Karpas-422 (cell line): ENCODE results near the gene CAB39. TPM values are rescaled to one million over a fixed set of nuclear protein-coding genes. Genes with fewer than 3 reads are reported as not detected.

Experiments
- DNase-seq: peaks from one replicate; pipeline ENCODE4 v3.0.0-alpha.2; 2015
- H2AFZ ChIP-seq: fragments of 200-600 bp; sonication (generic); 2 replicates; pipeline ENCODE4 v1.6.1; 2014; ENCODE audit warnings: antibody characterized with exemption, low read length, mixed read lengths
- H3K27ac ChIP-seq: fragments of 200-600 bp; sonication (generic); 2 replicates; pipeline ENCODE4 v1.5.1; 2014; ENCODE audit warnings: mild to moderate bottlenecking, low read length, moderate library complexity
- H3K27me3 ChIP-seq: fragments of 200-600 bp; sonication (generic); 2 replicates; pipeline ENCODE4 v1.6.1; 2014; ENCODE audit warnings: low read length, mixed read lengths
- H3K36me3 ChIP-seq: fragments of 200-600 bp; sonication (generic); 2 replicates; pipeline ENCODE4 v1.6.1; 2014; ENCODE audit warnings: low read length, mixed read lengths; ENCODE audit not compliant: insufficient read depth
- H3K4me1 ChIP-seq: fragments of 200-600 bp; sonication (generic); 2 replicates; pipeline ENCODE4 v1.6.1; 2014; ENCODE audit warnings: mild to moderate bottlenecking, low read length, mixed read lengths
- H3K4me2 ChIP-seq: fragments of 200-600 bp; sonication (generic); 2 replicates; pipeline ENCODE4 v1.6.1; 2014; ENCODE audit warnings: low read length, low read depth, mild to moderate bottlenecking; ENCODE audit not compliant: poor library complexity, severe bottlenecking
- H3K4me3 ChIP-seq: fragments of 200-600 bp; sonication (generic); 2 replicates; pipeline ENCODE4 v1.5.1; 2014; ENCODE audit warnings: mild to moderate bottlenecking, antibody characterized with exemption, low read length, mixed read lengths
- H3K79me2 ChIP-seq: fragments of 200-600 bp; sonication (generic); 2 replicates; pipeline ENCODE4 v1.6.1; 2014; ENCODE audit warnings: mild to moderate bottlenecking, low read length, mixed read lengths
- H3K9ac ChIP-seq: fragments of 200-600 bp; sonication (generic); 2 replicates; pipeline ENCODE4 v1.6.0; 2014; ENCODE audit warnings: low read length
- H3K9me2 ChIP-seq: fragments of 200-600 bp; sonication (generic), shearing (Covaris generic); replicated peaks from 2 replicates; pipeline ENCODE4 v1.6.0; 2014; ENCODE audit warnings: mild to moderate bottlenecking, low read length, moderate library complexity; ENCODE audit not compliant: insufficient read depth
- H3K9me3 ChIP-seq: fragments of 300-700, 200-600 bp; sonication (generic); 2 replicates; pipeline ENCODE4 v1.6.1; 2014; ENCODE audit warnings: low read length, mixed read lengths
- H4K20me1 ChIP-seq: fragments of 200-600 bp; sonication (generic); 2 replicates; pipeline ENCODE4 v1.6.1; 2014; ENCODE audit warnings: mild to moderate bottlenecking, antibody characterized with exemption, low read length, low read depth; ENCODE audit not compliant: insufficient read depth
- total RNA-seq: library from RNA; depleted of rRNA; stranded (reverse); fragments of >200 nt; shearing (Covaris generic); gene quantifications from 2 replicates; pipeline ENCODE4 v1.2.3, GENCODE V29; 2014; ENCODE audit warnings: low replicate concordance

Gene CAB39
- total RNA-seq, 1 experiment from 2014 or later, result 89.3 TPM

GRCh38 chr2:230751062-230751461, 38.4 kb downstream of the CAB39 start:
- H3K27me3 ChIP-seq, result no peaks in the 10 kb centered on the region
- no peak overlapping the region for H3K4me2 ChIP-seq
- H3K9ac ChIP-seq, result no peak overlapping the region
- H4K20me1 ChIP-seq, result peaks cover 5% of the 10 kb centered on the region; the same call in 1 of the 2 replicates
- H3K9me2 ChIP-seq, result no peaks in the 10 kb centered on the region
- no peak overlapping the region for H3K27ac ChIP-seq
- H3K4me3 ChIP-seq, result no peak overlapping the region
- H3K9me3 ChIP-seq, result no peaks in the 10 kb centered on the region
- no peak overlapping the region for H2AFZ ChIP-seq
- DNase-seq, result no peak
- no peaks in the 10 kb centered on the region for H3K4me1 ChIP-seq
- peaks cover 3% of the 10 kb centered on the region; the same call in 1 of the 2 replicates for H3K36me3 ChIP-seq
- peaks cover 98% of the 10 kb centered on the region for H3K79me2 ChIP-seq

- H3K79me2 ChIP-seq, result peaks cover 97% of the 10 kb centered on the region
- H3K9ac ChIP-seq, result no peak overlapping the region
- H2AFZ ChIP-seq, result no peak overlapping the region
- no peaks in the 10 kb centered on the region for H3K27me3 ChIP-seq
- H3K9me2 ChIP-seq, result no peaks in the 10 kb centered on the region
- no peaks in the 10 kb centered on the region for H3K9me3 ChIP-seq
- no peak for DNase-seq
- no peak overlapping the region for H3K4me2 ChIP-seq
- H3K4me3 ChIP-seq, result no peak overlapping the region
- no peaks in the 10 kb centered on the region for H3K4me1 ChIP-seq
- H3K36me3 ChIP-seq, result peaks cover 3% of the 10 kb centered on the region; the same call in 1 of the 2 replicates
- H4K20me1 ChIP-seq, result peaks cover 11% of the 10 kb centered on the region; the same call in 1 of the 2 replicates
- no peak overlapping the region for H3K27ac ChIP-seq
Observed at GRCh38 chr2:230754200-230754599, 41.6 kb downstream of the CAB39 start.

GRCh38 chr2:230757476-230757875, 44.8 kb downstream of the CAB39 start:
- Histone ChIP-seq H3K27me3 (no peaks in the 10 kb centered on the region), H3K4me3 (no peak overlapping the region), H3K4me2 (no peak overlapping the region), H3K27ac (no peak overlapping the region), H3K9ac (no peak overlapping the region), H3K4me1 (no peaks in the 10 kb centered on the region), H3K9me3 (no peaks in the 10 kb centered on the region), H3K9me2 (no peaks in the 10 kb centered on the region), H4K20me1 (peaks cover 11% of the 10 kb centered on the region; the same call in 1 of the 2 replicates), H3K36me3 (peaks cover 8% of the 10 kb centered on the region), H2AFZ (no peak overlapping the region), H3K79me2 (peaks cover 94% of the 10 kb centered on the region)
- no peak for DNase-seq

GRCh38 chr2:230758566-230759480, 46.2 kb downstream of the CAB39 start:
- H3K27me3 ChIP-seq, result no peaks in the 10 kb centered on the region
- H3K4me3 ChIP-seq, result no peak overlapping the region
- H2AFZ ChIP-seq, result no peak overlapping the region
- no peaks in the 10 kb centered on the region for H3K9me3 ChIP-seq
- H3K9me2 ChIP-seq, result no peaks in the 10 kb centered on the region
- no peak overlapping the region for H3K4me2 ChIP-seq
- no peak overlapping the region for H3K27ac ChIP-seq
- no peak overlapping the region for H3K9ac ChIP-seq
- peaks cover 11% of the 10 kb centered on the region; the same call in 1 of the 2 replicates for H4K20me1 ChIP-seq
- no peaks in the 10 kb centered on the region for H3K4me1 ChIP-seq
- H3K36me3 ChIP-seq, result peaks cover 11% of the 10 kb centered on the region
- no peak for DNase-seq
- peaks cover 92% of the 10 kb centered on the region for H3K79me2 ChIP-seq

GRCh38 chr2:230759481-230760167, 47.0 kb downstream of the CAB39 start:
- Histone ChIP-seq H4K20me1 (peaks cover 11% of the 10 kb centered on the region; the same call in 1 of the 2 replicates), H3K27ac (no peak overlapping the region)

GRCh38 chr2:230761704-230762103, 49.1 kb downstream of the CAB39 start:
- no peak overlapping the region for H3K9ac ChIP-seq

More at GRCh38 chr2:230759481-230760167, 47.0 kb downstream of the CAB39 start:
- H3K79me2 ChIP-seq, result peaks cover 93% of the 10 kb centered on the region
- no peak overlapping the region for H2AFZ ChIP-seq
- H3K9me2 ChIP-seq, result no peaks in the 10 kb centered on the region
- no peak for DNase-seq
- H3K36me3 ChIP-seq, result peaks cover 11% of the 10 kb centered on the region
- H3K9ac ChIP-seq, result no peak overlapping the region
- no peaks in the 10 kb centered on the region for H3K4me1 ChIP-seq
- H3K9me3 ChIP-seq, result no peaks in the 10 kb centered on the region
- H3K4me3 ChIP-seq, result no peak overlapping the region
- no peak overlapping the region for H3K4me2 ChIP-seq
- no peaks in the 10 kb centered on the region for H3K27me3 ChIP-seq

GRCh38 chr2:230762317-230762896, 49.8 kb downstream of the CAB39 start:
- H3K27me3 ChIP-seq, result no peaks in the 10 kb centered on the region
- H4K20me1 ChIP-seq, result 0 out of 2 replicates have a peak, but pooled peaks cover 6% of the 10 kb centered on the region
- H3K27ac ChIP-seq, result no peak overlapping the region
- H3K9me3 ChIP-seq, result no peaks in the 10 kb centered on the region
- H3K4me3 ChIP-seq, result no peak overlapping the region
- H3K79me2 ChIP-seq, result peaks cover 89% of the 10 kb centered on the region
- no peak overlapping the region for H3K9ac ChIP-seq
- H3K4me2 ChIP-seq, result no peak overlapping the region
- no peaks in the 10 kb centered on the region for H3K4me1 ChIP-seq
- H2AFZ ChIP-seq, result no peak overlapping the region
- DNase-seq, result peak; percentile 74
- H3K36me3 ChIP-seq, result peaks cover 17% of the 10 kb centered on the region
- H3K9me2 ChIP-seq, result no peaks in the 10 kb centered on the region

More at GRCh38 chr2:230761704-230762103, 49.1 kb downstream of the CAB39 start:
- Histone ChIP-seq H3K4me3 (no peak overlapping the region), H2AFZ (no peak overlapping the region), H3K27me3 (no peaks in the 10 kb centered on the region), H3K36me3 (peaks cover 14% of the 10 kb centered on the region), H3K9me2 (no peaks in the 10 kb centered on the region), H3K4me2 (no peak overlapping the region), H3K79me2 (peaks cover 89% of the 10 kb centered on the region), H3K4me1 (no peaks in the 10 kb centered on the region), H4K20me1 (0 out of 2 replicates have a peak, but pooled peaks cover 6% of the 10 kb centered on the region), H3K9me3 (no peaks in the 10 kb centered on the region), H3K27ac (no peak overlapping the region)
- DNase-seq, result no peak

GRCh38 chr2:230764346-230764745, 51.7 kb downstream of the CAB39 start:
- Histone ChIP-seq H3K27me3 (no peaks in the 10 kb centered on the region), H2AFZ (no peak overlapping the region), H3K4me1 (no peaks in the 10 kb centered on the region), H3K27ac (no peak overlapping the region), H3K4me3 (no peak overlapping the region), H3K9me2 (no peaks in the 10 kb centered on the region), H3K9ac (no peak overlapping the region), H3K9me3 (no peaks in the 10 kb centered on the region), H3K79me2 (peaks cover 89% of the 10 kb centered on the region), H3K4me2 (no peak overlapping the region), H4K20me1 (no peaks in the 10 kb centered on the region), H3K36me3 (peaks cover 22% of the 10 kb centered on the region)
- DNase-seq, result no peak
